SW 1271 (cell line): ENCODE results near the gene KLHL29.

Experiments
- DNase-seq, 2 experiments: peaks; one replicate each; lab custom pipeline; 2025; lab: John Stamatoyannopoulos, UW

KLHL29 gene

GRCh38 chr2:23593752-23594459 is 208.9 kb downstream of the KLHL29 start:
- DNase-seq, result no peak

GRCh38 chr2:23594460-23594825 is 209.5 kb downstream of the KLHL29 start:
- no peak for DNase-seq

GRCh38 chr2:23595021-23595420 is 210.0 kb downstream of the KLHL29 start:
- DNase-seq, result no peak

GRCh38 chr2:23595601-23596251 is 210.7 kb downstream of the KLHL29 start:
- no peak for DNase-seq

- DNase-seq, result no peak
These were observed 211.4 kb downstream of the KLHL29 start for GRCh38 chr2:23596316-23596885.

GRCh38 chr2:23597687-23598086 is 212.7 kb downstream of the KLHL29 start:
- DNase-seq, result no peak

- no peak for DNase-seq
These were observed 214.0 kb downstream of the KLHL29 start for GRCh38 chr2:23599006-23599405.

GRCh38 chr2:23599667-23600066 is 214.7 kb downstream of the KLHL29 start:
- DNase-seq, result no peak

- no peak for DNase-seq
These were observed 215.4 kb downstream of the KLHL29 start for GRCh38 chr2:23600346-23600745.

- no peak for DNase-seq
These were observed 216.5 kb downstream of the KLHL29 start for GRCh38 chr2:23601301-23601965.

- DNase-seq, result no peak
These were observed 217.1 kb downstream of the KLHL29 start for GRCh38 chr2:23602116-23602515.

GRCh38 chr2:23603156-23603555 is 218.2 kb downstream of the KLHL29 start:
- no peak for DNase-seq

GRCh38 chr2:23603581-23603980 is 218.6 kb downstream of the KLHL29 start:
- no peak for DNase-seq

- DNase-seq, result no peak
These were observed 219.8 kb downstream of the KLHL29 start for GRCh38 chr2:23604731-23605130.

- no peak for DNase-seq
These were observed 220.3 kb downstream of the KLHL29 start for GRCh38 chr2:23605236-23605635.

- no peak for DNase-seq
These were observed 221.2 kb downstream of the KLHL29 start for GRCh38 chr2:23606196-23606595.

- DNase-seq, result no peak
These were observed 222.0 kb downstream of the KLHL29 start for GRCh38 chr2:23606968-23607367.

- no peak for DNase-seq
These were observed 222.9 kb downstream of the KLHL29 start for GRCh38 chr2:23607925-23608324.

- no peak for DNase-seq
These were observed 224.3 kb downstream of the KLHL29 start for GRCh38 chr2:23609254-23609653.

GRCh38 chr2:23611839-23612238 is 226.9 kb downstream of the KLHL29 start:
- no peak for DNase-seq

GRCh38 chr2:23614701-23615100 is 229.7 kb downstream of the KLHL29 start:
- DNase-seq, result no peak

GRCh38 chr2:23615216-23616020 is 230.4 kb downstream of the KLHL29 start:
- no peak for DNase-seq
